Activated CD4-positive, alpha-beta T cell treated with anti-CD3 and anti-CD28 coated beads, Interleukin-2, Interleukin-4, amounts not matched to agents 100 ng/mL and 50 ng/mL, durations not matched to agents 16 hours and 8 hours (primary cell): ENCODE results near the gene AKIRIN2.

Experiments used
- DNase-seq: peaks from one replicate; pipeline ENCODE4 v3.0.0-alpha.2; 2020; ENCODE audit warnings: low spot score

The AKIRIN2 gene

GRCh38 chr6:87701676-87702588 is at the start of gene AKIRIN2:
Gene AKIRIN2, minus strand, starts transcription at chr6:87702233. Its CDS starts 549 bp downstream, at chr6:87701684.
- DNase-seq: peak; percentile 99

DNA sequence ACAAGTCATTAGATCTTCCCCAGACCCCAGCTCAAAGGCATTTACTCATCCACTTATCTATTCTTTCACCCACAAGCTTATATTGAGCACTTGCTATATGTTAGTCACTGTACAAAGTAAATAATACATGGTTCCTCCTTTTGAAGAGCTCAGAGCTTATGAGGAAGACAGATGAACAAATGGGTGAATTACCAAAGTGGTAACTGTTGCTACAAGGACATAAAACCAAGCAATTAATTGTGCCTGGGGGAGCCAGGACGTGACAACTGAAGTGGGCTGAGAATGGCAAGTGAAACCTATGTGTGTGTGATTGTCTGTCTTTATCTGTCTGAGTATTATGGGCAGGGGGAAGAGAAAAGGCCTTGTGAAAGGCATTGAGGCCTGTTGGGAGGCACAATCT is 45.6 kb upstream of the AKIRIN2 start:
- DNase-seq: no peak

- no peak for DNase-seq
These were observed 44.1 kb upstream of the AKIRIN2 start for GRCh38 chr6:87745966-87746721.

DNA sequence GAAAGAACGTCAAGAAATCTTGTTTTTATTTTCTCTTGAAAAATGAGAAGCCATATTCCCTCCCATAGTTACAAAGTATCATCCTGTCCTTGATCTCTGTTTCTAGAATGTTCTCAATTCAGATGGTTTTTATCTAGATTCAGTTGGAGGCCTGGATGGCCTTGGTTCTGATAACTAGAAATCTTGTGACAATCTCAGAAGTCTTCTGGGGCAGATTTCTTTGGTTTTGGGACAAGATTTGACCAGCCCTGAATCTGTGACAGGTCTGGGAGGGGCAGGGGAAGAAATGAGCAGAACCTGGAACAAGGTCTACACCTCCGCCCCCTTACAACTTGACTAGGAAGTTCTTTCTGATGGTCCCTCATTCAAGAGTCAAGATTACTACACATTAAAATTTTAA is 41.4 kb upstream of the AKIRIN2 start:
- no peak for DNase-seq

GRCh38 chr6:87742106-87742505 is 40.1 kb upstream of the AKIRIN2 start:
- peak; percentile 90 for DNase-seq

GRCh38 chr6:87741001-87741650 is 39.1 kb upstream of the AKIRIN2 start:
- no peak for DNase-seq

- peak; percentile 78 for DNase-seq
These were observed 36.7 kb upstream of the AKIRIN2 start for GRCh38 chr6:87738744-87739143.

- DNase-seq: peak; percentile 80
These were observed 36.0 kb upstream of the AKIRIN2 start for GRCh38 chr6:87738000-87738399.

DNA sequence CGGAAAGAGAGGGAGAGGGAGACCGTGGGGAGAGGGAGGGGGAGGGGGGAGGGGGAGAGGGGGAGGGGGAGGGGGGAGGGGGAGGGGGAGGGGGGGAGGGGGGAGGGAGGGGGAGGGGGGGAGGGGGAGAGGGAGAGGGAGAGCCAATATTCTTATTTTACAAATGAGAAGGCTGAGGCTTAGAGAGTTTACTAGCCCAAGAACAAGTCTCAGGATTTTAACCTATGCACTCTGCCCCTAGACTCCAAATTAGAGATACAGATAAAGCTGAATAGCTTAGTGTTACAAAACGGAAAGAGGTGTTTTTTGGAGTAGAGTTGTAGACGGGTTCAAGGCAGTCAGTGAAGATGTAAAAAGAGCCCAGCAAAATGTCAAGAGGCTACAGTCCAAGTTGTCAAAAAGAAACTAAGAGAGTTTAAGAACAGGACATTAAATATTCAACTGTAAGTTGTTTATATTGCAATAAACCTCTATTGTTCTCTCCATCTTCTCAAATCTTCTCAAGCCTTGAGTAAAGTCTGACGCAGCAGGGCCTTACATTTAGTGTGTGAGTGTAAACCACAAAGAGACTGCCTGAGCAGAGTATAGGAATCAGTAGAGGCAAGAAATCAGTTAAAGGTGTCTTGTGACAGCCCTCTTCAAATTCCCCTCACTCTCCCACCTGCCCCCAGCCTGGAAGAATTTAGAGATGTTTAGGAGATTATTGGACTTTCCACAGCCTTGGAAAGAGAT is 34.9 kb upstream of the AKIRIN2 start:
- DNase-seq: peak; percentile 76

DNA sequence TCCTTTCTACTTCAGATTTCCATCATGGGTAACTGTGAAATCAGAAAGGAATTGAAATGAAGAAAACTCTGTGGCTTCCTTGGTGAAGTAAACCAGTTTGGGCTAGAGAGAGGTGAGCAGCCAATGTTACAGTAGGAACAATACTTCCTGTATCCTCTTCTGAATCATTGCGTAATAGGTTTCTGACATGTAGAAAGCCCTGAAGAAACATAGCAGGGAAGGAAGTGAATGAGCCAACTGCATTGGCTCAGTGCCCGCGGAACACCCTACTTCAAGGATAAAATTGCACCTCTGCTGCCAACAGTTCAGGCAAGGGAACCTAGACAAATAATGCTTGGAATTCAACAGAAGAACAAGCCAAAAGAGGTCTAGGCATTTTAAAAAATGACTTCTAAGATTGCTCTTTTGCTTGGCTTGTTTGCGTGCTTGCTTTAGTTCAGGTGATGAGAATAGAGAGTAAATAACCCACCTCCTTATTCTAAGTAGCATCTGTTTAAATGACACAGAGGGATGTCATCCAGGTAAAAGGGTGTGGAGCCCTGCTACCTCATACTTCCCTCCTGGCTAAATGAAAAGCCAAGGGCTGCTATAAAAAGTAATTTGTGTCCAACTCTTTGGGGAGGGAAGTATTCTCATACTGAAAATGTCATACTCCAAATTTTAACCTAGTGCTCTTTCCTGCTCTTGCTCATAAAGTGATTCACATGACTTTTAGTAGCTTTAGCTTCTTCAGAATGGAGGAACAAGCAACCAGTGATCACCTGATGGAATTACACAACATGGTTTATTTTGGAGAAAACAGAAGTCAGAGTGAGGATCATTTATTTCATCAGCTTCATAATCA is 30.0 kb upstream of the AKIRIN2 start:
- DNase-seq: peak; percentile 82

GRCh38 chr6:87731080-87731479 is 29.0 kb upstream of the AKIRIN2 start:
- no peak for DNase-seq

DNA sequence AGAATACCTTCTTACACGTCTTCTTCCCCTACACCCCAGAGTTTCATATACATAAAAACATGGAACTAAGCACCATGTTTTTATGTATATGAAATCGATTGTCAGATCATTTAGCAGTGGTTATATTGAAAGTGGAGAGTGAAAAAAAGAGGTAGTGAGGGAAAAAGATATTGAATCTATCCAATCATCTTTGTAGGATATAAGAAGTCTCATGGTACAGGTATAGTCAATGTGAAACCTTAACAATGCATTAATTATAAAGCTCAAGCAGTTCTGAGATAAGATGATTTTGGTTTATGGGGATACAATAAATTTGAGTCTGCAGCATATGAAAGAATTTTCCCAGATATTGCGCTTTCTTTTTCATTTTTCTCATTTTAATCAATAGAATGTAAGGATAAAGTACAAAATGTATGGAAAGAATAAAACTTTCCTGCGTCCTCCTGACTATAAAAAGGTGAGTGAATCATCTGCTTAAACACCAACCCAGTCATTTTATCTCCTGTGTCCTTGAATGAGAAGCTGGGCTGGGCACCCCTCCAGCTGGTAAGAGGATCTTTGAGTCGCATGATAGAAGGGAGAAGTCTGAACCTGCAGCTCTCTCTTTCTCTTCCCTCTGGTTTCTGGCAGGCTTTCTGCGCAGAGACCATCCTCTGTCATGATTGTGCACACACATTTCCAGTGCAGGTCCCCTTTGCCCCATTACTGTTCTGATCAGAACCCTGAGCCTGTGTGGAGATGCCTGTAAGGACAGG is 28.1 kb upstream of the AKIRIN2 start:
- DNase-seq: no peak

DNA sequence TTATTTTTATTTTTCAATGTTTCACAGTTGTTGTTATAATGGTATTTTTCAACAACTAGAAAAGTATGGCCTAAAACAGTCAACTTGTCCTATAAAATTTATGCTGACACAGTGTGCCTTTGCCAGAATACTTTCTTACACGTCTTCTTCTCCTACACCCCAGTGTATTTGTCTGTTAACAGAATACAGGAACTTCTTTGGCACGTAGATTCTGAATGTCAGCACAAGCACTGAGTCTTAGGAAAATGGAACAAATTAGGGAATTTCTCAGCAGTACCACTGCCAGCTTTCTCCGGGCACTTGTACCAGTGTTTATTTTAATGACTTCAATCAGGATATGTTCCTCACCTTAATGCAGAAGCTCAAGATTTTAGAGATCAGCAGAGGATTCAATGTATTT is 26.7 kb upstream of the AKIRIN2 start:
- no peak for DNase-seq

- DNase-seq: peak; percentile 71
These were observed 23.2 kb upstream of the AKIRIN2 start for GRCh38 chr6:87724983-87725811.

DNA sequence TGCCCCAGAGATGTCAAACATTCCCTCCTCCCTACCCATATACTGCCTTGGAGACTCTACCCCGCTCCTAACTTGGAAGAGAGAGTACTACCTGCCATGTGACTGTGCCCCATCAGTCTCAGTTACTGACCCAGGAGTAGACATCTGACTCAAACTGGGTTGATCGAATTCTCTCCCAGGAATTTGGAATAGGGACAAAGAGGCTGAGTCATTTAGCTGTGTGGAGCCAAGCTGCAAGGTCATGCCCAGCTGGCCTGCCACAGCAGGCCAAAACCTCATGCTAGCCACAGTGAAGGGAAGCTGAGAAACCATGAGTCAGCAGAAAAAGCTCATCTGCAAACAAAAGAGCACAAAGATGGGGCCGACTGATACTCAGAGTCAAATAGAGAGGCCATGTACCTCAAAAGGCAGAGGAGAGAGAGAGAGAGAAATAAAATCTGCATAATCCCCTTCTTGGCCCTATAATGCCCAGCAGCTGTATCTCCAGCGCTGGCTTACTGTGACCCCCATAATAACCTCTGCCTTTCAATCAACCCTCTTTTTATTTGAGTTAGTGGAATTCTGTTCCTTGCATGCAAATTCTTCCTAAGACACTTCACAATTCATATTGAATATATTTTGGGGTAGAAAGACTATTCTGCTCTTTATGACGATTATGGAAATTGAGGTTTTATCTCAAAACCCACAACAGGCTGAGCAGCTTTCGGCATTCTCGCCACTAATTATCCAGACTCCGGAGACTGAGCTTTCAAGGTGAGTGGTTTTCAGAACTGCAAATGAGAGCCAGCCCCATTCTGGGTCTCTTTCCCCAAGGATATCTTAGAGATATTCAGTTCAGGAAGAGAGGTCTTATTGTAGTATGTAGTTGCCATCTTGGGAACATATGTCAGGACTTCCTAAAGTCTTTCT is 21.4 kb upstream of the AKIRIN2 start:
- peak; percentile 81 for DNase-seq

DNA sequence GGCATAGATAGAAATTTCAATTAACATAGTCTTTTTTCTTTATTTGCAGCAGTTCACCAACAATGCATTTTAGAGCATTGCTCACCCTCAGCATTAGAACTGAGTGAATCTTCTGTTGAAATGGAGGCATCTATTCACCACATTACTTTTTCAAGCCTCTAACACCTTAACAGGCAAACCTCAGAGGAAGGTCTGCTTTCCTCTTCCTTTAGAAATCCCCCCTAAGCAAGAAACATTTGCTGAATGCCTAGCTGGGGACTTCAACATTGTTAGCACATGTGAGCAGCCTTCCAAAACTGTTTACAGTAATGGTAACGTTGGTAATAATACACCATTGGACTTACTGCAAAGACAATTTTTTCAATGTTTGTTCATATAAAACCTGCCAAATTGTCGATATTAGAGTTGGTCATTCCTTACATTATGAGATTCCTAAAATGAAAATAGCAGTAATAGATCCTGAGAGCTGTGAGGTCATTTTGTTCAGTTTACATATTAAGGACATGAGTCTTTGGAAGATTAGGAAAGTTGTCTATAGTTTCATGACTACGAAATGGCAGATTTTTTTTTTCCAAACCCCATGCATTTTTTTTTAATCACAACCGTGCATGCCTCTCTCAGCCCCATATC is 20.6 kb upstream of the AKIRIN2 start:
- DNase-seq: no peak

- no peak for DNase-seq
These were observed 19.3 kb upstream of the AKIRIN2 start for GRCh38 chr6:87721311-87721710.
